GM06990 (cell line): Measurements from ENCODE around the gene ATM.

Experiments used
- DNase-seq: peaks from one replicate; pipeline ENCODE4 v3.0.0-alpha.2; 2011; ENCODE audit not compliant: insufficient read length; ENCODE audit errors: extremely low read depth
- H3K27me3 ChIP-seq: replicated peaks from 2 replicates; pipeline ENCODE4 v1.6.0; 2011; ENCODE audit warnings: low read length; ENCODE audit not compliant: control insufficient read depth, insufficient read depth
- H3K36me3 ChIP-seq: 2 replicates; pipeline ENCODE4 v1.5.1; 2011; ENCODE audit warnings: low read length; ENCODE audit not compliant: control insufficient read depth, insufficient read depth
- H3K4me3 ChIP-seq: replicated peaks from 2 replicates; pipeline ENCODE4 v1.5.1; 2011; ENCODE audit warnings: low read depth, mild to moderate bottlenecking, control low read depth, low read length
- TF ChIP-seq, protein P1 (sequence below): IDR thresholded peaks from 2 replicates; pipeline ENCODE4 v1.5.1; 2011; ENCODE audit warnings: low read length, control low read depth, mild to moderate bottlenecking, inconsistent platforms; ENCODE audit not compliant: insufficient read depth, poor library complexity, severe bottlenecking

ATM gene, protein sequence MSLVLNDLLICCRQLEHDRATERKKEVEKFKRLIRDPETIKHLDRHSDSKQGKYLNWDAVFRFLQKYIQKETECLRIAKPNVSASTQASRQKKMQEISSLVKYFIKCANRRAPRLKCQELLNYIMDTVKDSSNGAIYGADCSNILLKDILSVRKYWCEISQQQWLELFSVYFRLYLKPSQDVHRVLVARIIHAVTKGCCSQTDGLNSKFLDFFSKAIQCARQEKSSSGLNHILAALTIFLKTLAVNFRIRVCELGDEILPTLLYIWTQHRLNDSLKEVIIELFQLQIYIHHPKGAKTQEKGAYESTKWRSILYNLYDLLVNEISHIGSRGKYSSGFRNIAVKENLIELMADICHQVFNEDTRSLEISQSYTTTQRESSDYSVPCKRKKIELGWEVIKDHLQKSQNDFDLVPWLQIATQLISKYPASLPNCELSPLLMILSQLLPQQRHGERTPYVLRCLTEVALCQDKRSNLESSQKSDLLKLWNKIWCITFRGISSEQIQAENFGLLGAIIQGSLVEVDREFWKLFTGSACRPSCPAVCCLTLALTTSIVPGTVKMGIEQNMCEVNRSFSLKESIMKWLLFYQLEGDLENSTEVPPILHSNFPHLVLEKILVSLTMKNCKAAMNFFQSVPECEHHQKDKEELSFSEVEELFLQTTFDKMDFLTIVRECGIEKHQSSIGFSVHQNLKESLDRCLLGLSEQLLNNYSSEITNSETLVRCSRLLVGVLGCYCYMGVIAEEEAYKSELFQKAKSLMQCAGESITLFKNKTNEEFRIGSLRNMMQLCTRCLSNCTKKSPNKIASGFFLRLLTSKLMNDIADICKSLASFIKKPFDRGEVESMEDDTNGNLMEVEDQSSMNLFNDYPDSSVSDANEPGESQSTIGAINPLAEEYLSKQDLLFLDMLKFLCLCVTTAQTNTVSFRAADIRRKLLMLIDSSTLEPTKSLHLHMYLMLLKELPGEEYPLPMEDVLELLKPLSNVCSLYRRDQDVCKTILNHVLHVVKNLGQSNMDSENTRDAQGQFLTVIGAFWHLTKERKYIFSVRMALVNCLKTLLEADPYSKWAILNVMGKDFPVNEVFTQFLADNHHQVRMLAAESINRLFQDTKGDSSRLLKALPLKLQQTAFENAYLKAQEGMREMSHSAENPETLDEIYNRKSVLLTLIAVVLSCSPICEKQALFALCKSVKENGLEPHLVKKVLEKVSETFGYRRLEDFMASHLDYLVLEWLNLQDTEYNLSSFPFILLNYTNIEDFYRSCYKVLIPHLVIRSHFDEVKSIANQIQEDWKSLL (N-terminal part only)

DNA sequence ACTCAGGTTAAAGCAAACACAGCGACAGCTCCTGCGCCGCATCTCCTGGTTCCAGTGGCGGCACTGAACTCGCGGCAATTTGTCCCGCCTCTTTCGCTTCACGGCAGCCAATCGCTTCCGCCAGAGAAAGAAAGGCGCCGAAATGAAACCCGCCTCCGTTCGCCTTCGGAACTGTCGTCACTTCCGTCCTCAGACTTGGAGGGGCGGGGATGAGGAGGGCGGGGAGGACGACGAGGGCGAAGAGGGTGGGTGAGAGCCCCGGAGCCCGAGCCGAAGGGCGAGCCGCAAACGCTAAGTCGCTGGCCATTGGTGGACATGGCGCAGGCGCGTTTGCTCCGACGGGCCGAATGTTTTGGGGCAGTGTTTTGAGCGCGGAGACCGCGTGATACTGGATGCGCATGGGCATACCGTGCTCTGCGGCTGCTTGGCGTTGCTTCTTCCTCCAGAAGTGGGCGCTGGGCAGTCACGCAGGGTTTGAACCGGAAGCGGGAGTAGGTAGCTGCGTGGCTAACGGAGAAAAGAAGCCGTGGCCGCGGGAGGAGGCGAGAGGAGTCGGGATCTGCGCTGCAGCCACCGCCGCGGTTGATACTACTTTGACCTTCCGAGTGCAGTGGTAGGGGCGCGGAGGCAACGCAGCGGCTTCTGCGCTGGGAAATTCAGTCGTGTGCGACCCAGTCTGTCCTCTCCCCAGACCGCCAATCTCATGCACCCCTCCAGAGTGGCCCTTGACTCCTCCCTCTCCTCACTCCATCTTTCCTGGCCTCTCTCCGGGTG is at the start of gene ATM, which contains the start of gene NPAT:
ATM (plus strand) TSS at position 494 of the 774 bp plus-strand sequence. CDS start 4,558 bp downstream, outside the sequence.
NPAT (minus strand) TSS at position 65 of the 774 bp plus-strand sequence. CDS start 102 bp downstream, outside the sequence.
- TF ChIP-seq, protein P1, sequence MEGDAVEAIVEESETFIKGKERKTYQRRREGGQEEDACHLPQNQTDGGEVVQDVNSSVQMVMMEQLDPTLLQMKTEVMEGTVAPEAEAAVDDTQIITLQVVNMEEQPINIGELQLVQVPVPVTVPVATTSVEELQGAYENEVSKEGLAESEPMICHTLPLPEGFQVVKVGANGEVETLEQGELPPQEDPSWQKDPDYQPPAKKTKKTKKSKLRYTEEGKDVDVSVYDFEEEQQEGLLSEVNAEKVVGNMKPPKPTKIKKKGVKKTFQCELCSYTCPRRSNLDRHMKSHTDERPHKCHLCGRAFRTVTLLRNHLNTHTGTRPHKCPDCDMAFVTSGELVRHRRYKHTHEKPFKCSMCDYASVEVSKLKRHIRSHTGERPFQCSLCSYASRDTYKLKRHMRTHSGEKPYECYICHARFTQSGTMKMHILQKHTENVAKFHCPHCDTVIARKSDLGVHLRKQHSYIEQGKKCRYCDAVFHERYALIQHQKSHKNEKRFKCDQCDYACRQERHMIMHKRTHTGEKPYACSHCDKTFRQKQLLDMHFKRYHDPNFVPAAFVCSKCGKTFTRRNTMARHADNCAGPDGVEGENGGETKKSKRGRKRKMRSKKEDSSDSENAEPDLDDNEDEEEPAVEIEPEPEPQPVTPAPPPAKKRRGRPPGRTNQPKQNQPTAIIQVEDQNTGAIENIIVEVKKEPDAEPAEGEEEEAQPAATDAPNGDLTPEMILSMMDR: peak; percentile 91
- no peaks in the 10 kb centered on the region; the same call in 1 of the 2 replicates for H3K36me3 ChIP-seq
- H3K27me3 ChIP-seq: no peaks in the 10 kb centered on the region
- peak; percentile 99 for DNase-seq
- H3K4me3 ChIP-seq: peak within 1 kb of the TSS; percentile 91

DNA sequence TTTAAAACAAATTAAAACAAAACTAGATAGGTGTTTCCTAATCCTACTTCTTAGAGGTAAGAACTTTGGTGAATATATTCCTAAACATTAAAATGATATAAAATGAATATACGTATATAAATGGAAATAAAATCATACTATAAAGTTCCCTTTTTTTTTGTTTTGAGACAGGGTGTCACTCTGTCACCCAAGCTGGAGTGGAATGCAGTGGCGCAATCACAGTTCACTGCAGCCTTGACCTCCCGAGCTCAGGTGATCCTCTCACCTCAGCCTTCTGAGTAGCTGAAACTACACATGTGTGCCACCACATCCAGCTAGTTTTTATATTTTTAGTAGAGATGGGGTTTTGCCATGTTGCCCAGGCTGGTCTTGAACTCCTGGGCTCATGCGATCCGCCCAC is 45.3 kb upstream of the ATM start:
- peaks cover 6% of the 10 kb centered on the region for H3K36me3 ChIP-seq
- DNase-seq: no peak
- no peak overlapping the region for H3K4me3 ChIP-seq
- TF ChIP-seq, protein P1: no peak
- no peaks in the 10 kb centered on the region for H3K27me3 ChIP-seq

DNA sequence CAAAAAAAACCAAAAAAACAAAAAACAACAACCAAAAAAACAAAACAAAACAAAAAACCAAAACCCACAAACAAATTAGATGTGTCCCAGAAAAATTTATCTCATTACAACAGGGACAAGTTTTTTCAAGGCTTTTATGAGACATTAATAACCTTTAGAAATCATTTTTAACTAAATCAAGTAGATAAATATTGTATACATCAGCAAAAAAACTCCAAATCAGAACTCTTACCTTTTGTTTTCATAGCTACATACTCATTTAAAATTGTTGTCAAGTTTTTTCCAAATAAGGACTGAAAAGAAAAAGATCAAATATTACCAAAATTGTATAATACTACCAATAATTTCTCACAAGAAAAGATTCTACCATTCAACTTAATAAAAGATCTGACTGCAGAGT is 29.1 kb upstream of the ATM start:
- Histone ChIP-seq H3K4me3 (no peak overlapping the region), H3K36me3 (peaks cover 5% of the 10 kb centered on the region; the same call in 1 of the 2 replicates), H3K27me3 (no peaks in the 10 kb centered on the region)
- TF ChIP-seq, protein P1: no peak
- no peak for DNase-seq

DNA sequence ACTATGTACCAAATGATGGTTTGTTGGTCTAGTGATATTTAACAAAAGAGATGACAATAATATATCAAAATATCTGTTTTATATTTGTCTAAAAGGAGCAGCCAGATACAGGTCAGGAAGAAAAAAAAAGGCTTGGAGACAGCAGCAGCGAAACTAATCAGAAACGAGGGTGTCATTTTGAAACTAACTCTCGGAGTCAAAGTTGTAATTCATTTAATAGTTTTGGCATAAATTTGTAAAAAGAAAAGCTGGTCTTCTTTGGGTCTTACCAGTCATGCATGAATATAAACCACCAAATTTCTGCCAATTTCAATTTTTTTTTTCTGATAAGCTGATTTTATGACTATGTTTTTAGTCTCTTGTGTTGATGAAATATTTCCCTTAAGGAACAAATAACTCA is 26.0 kb upstream of the ATM start:
- Histone ChIP-seq H3K4me3 (no peak overlapping the region), H3K27me3 (no peaks in the 10 kb centered on the region), H3K36me3 (peaks cover 10% of the 10 kb centered on the region)
- DNase-seq: no peak
- TF ChIP-seq, protein P1: no peak

DNA sequence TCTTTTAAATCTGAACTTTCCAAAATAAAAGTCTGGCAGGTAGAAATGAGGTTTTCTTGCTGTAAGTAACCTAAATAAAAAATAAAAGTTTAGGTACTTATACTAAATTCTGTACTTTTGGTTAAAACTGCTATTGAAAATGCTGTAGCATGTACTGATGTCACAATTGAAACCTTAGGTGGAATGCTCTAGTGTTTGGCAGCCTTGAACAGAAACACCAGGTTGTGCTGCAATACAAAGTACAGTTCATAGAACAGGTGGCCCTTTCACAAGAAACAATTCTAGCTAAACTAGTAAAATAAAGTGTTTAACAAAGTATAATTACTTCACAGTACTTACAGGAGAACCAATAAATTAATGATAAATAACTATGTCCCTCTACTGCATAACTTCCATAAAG is 25.5 kb upstream of the ATM start:
- H3K27me3 ChIP-seq: no peaks in the 10 kb centered on the region
- no peak overlapping the region for H3K4me3 ChIP-seq
- DNase-seq: no peak
- TF ChIP-seq, protein P1: no peak
- peaks cover 10% of the 10 kb centered on the region for H3K36me3 ChIP-seq
